ENCODE results near the gene TRANK1.

DNA sequence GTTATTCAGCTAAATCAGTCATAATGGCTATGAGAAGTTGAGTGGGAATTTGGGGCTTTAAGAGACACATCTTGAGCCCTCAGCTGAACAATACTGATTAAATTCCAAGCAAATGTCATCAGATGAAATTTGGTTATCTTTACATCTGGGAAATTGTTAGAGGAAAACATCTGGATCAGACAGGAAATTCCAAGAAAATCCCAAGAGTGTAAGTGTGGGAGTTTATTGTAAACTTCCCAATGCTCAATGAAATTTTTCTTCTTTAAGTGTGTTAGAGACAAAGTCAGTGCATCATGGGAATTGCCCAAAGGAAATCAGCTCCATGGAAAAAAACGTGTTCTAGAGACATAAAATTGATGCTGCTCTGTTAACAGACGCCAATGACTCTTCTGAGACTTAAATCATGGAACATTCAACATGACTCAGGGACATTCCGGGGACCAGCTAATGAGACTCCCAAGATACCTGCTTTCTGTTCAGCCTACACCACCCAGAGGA is 160.7 kb downstream of the TRANK1 start:
- TF ChIP-seq, protein P1, sequence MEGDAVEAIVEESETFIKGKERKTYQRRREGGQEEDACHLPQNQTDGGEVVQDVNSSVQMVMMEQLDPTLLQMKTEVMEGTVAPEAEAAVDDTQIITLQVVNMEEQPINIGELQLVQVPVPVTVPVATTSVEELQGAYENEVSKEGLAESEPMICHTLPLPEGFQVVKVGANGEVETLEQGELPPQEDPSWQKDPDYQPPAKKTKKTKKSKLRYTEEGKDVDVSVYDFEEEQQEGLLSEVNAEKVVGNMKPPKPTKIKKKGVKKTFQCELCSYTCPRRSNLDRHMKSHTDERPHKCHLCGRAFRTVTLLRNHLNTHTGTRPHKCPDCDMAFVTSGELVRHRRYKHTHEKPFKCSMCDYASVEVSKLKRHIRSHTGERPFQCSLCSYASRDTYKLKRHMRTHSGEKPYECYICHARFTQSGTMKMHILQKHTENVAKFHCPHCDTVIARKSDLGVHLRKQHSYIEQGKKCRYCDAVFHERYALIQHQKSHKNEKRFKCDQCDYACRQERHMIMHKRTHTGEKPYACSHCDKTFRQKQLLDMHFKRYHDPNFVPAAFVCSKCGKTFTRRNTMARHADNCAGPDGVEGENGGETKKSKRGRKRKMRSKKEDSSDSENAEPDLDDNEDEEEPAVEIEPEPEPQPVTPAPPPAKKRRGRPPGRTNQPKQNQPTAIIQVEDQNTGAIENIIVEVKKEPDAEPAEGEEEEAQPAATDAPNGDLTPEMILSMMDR (IDR thresholded peaks at IDR 0.05 in 8 of 11, conservative IDR thresholded peaks at IDR 0.05 in 3 of 11), result no peak
- TF ChIP-seq POLR2AphosphoS5 (IDR thresholded peaks at IDR 0.05), result no peak
